ENCODE measurements around the gene SAMD15. TPM values are rescaled to one million over a fixed set of nuclear protein-coding genes. Genes with fewer than 3 reads are reported as not detected.
A peak's percentile ranks its signal among the peaks of the same experiment; 100 is the strongest.
"Not testable (repeated sequence)": the region's sequence is repeated elsewhere in the genome, so short reads cannot be mapped to it uniquely, and the experiment has no call there.

The SAMD15 gene
- total RNA-seq (ENCODE audit: insufficient read depth, low replicate concordance) = 3.6 TPM

- peak; percentile 95 for DNase-seq (ENCODE audit: low spot score)
These were observed at the start of gene SAMD15, which contains the start of gene TMED8 for GRCh38 chr14:77376771-77377501. TSS of gene SAMD15 (plus strand) at chr14:77377379. CDS start at chr14:77377419, 40 bp downstream. TSS of gene TMED8 (minus strand) at chr14:77377094. CDS start at chr14:77377053, 41 bp downstream.

- DNase-seq (ENCODE audit: low spot score) = no peak
These were observed 47.3 kb upstream of the SAMD15 start for GRCh38 chr14:77329872-77330271.

- DNase-seq (ENCODE audit: low spot score) = no peak
These were observed 41.6 kb upstream of the SAMD15 start for GRCh38 chr14:77335576-77335975.

GRCh38 chr14:77337255-77337654 is 39.9 kb upstream of the SAMD15 start:
- not testable (repeated sequence) for DNase-seq (ENCODE audit: low spot score)

GRCh38 chr14:77337880-77338279 is 39.3 kb upstream of the SAMD15 start:
- DNase-seq (ENCODE audit: low spot score) = no peak

- no peak for DNase-seq (ENCODE audit: low spot score)
These were observed 38.9 kb upstream of the SAMD15 start for GRCh38 chr14:77338302-77338701.

- DNase-seq (ENCODE audit: low spot score) = no peak
These were observed 37.8 kb upstream of the SAMD15 start for GRCh38 chr14:77339407-77339806.

- no peak for DNase-seq (ENCODE audit: low spot score)
These were observed 36.8 kb upstream of the SAMD15 start for GRCh38 chr14:77340389-77340788.

GRCh38 chr14:77342726-77343397 is 34.3 kb upstream of the SAMD15 start:
- DNase-seq (ENCODE audit: low spot score) = no peak

GRCh38 chr14:77343662-77344061 is 33.5 kb upstream of the SAMD15 start:
- DNase-seq (ENCODE audit: low spot score) = no peak

- DNase-seq (ENCODE audit: low spot score) = peak; percentile 88
These were observed 32.7 kb upstream of the SAMD15 start for GRCh38 chr14:77344377-77344996.

- no peak for DNase-seq (ENCODE audit: low spot score)
These were observed 30.7 kb upstream of the SAMD15 start for GRCh38 chr14:77346495-77346894.

GRCh38 chr14:77347751-77348150 is 29.4 kb upstream of the SAMD15 start:
- peak; percentile 77 for DNase-seq (ENCODE audit: low spot score)

- DNase-seq (ENCODE audit: low spot score) = no peak
These were observed 23.6 kb upstream of the SAMD15 start for GRCh38 chr14:77353469-77354141.

- no peak for DNase-seq (ENCODE audit: low spot score)
These were observed 21.4 kb upstream of the SAMD15 start for GRCh38 chr14:77355811-77356210.

- no peak for DNase-seq (ENCODE audit: low spot score)
These were observed 20.3 kb upstream of the SAMD15 start for GRCh38 chr14:77356899-77357298.

- DNase-seq (ENCODE audit: low spot score) = no peak
These were observed 17.6 kb upstream of the SAMD15 start for GRCh38 chr14:77359626-77360025.

GRCh38 chr14:77364146-77364545 is 13.0 kb upstream of the SAMD15 start:
- DNase-seq (ENCODE audit: low spot score) = no peak

- DNase-seq (ENCODE audit: low spot score) = no peak
These were observed 7.9 kb upstream of the SAMD15 start for GRCh38 chr14:77369285-77369684.

GRCh38 chr14:77372304-77372841 is 4.8 kb upstream of the SAMD15 start:
- DNase-seq (ENCODE audit: low spot score) = peak; percentile 45

GRCh38 chr14:77375164-77375950 is 1.8 kb upstream of the SAMD15 start:
- DNase-seq (ENCODE audit: low spot score) = no peak
